Activated CD8-positive, alpha-beta memory T cell treated with anti-CD3 and anti-CD28 coated beads, Interleukin-2, amount 10 ng/mL, durations not matched to agents 7 days and 5 days (primary cell): ENCODE measurements around the gene SPECC1L. TPM values are rescaled to one million over a fixed set of nuclear protein-coding genes. Genes with fewer than 3 reads are reported as not detected.

Source experiments
- ATAC-seq: fragments of 150-1000 bp; cut with Tn5 transposase; one replicate; pipeline ENCODE4 v1.10.0; 2021; ENCODE audit warnings: moderate library complexity
- CTCF ChIA-PET: fragments of 350-600 bp; sonication (Branson Sonifier 250); formaldehyde crosslinking; loops from one replicate; lab custom pipeline; 2021; ENCODE audit warnings: antibody characterized with exemption; lab: Charles Lee
- DNase-seq: peaks from one replicate; pipeline ENCODE4 v3.0.0-alpha.2; 2020
- H3K27ac Mint-ChIP-seq: one replicate; pipeline ENCODE4 v1.8.0; 2021; ENCODE audit warnings: mild to moderate bottlenecking, mixed read lengths
- H3K27me3 Mint-ChIP-seq: one replicate; pipeline ENCODE4 v1.8.0; 2021; ENCODE audit warnings: mixed read lengths
- H3K36me3 Mint-ChIP-seq: one replicate; pipeline ENCODE4 v1.8.0; 2021; ENCODE audit warnings: mild to moderate bottlenecking, mixed read lengths
- H3K4me1 Mint-ChIP-seq: one replicate; pipeline ENCODE4 v1.8.0; 2021; ENCODE audit warnings: mixed read lengths
- H3K4me3 Mint-ChIP-seq: one replicate; pipeline ENCODE4 v1.8.0; 2021; ENCODE audit warnings: mild to moderate bottlenecking, moderate library complexity, mixed read lengths
- H3K9me3 Mint-ChIP-seq: one replicate; pipeline ENCODE4 v1.8.0; 2022; ENCODE audit warnings: low read depth, mixed read lengths
- total RNA-seq, 2 experiments: library from RNA; stranded (reverse); gene quantifications; one replicate each; pipeline ENCODE4 v1.2.3, GENCODE V29; 2021

The SPECC1L gene
- total RNA-seq, 2 experiments from 2014 or later: 55.3 to 57.4 TPM

DNA sequence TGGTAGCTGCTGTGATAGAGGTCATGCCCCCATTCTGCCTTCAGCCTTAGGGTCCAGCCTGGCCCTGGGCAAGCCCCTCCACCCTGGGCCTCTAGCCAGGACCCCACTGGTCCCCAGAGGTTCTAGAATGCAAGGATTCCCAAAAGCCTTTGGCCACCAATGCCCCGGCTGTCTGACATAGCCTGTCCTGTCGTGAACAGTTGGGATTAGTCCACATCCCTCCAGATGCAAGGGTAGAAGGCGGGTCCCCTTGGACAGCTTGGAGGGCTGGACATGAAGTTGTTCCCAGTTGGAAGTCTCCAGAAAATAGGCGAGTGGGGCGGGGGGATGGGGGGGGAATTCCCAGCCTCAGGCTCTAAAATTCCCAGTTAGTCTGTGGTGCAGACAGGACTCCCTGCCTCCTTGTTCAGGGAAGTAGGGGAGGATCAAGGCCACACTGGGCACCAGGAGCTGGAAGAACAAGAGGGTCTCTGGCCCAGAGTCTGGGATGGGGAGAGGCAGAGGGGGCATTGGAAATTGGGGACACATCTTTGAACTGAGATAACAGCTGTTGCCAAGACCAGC, 151.6 kb downstream of the SPECC1L start:
- CTCF ChIA-PET: interaction anchor here (0.7 to 8.4 kb wide), 16 partner anchors 10 to 132 kb away, joined by 3 to 102 read pairs (median 9); partner anchors contain the start of gene GUCD1
- H3K4me1 Mint-ChIP-seq: peaks cover 20% of the 10 kb centered on the region
- no peaks in the 10 kb centered on the region for H3K36me3 Mint-ChIP-seq
- no peak overlapping the region for H3K27ac Mint-ChIP-seq
- peak overlapping the region; percentile 50 for H3K4me3 Mint-ChIP-seq
- ATAC-seq (no peak), DNase-seq (no peak)
- H3K9me3 Mint-ChIP-seq: no peaks in the 10 kb centered on the region
- H3K27me3 Mint-ChIP-seq: peaks cover 10% of the 10 kb centered on the region

DNA sequence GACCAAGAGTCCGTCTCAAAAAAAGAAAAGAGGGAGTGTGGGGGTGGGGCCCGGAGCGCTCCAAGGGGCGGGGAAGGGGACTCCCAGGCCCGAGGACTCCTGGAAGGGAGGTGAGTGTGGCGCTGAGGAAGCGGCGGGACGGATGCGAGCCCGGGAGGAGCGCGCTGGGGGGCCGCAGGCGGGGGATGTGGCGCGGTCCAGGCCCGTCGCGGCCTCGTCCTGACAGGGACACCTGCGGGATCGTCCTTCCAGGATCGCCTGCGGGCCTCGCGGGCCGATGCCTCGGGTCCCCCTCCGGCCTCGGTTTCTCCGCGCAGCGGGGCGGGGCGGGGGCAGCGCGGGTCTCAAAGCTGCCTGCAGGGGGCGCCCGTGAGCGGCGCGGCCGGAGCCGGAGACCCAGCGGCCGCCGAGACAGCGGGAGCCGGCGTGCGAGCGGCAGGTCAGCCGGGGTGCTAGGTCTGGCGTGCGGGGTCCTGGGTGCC, 152.9 kb downstream of the SPECC1L start:
- DNase-seq: peak; percentile 66
- Mint-ChIP-seq H3K4me1 (peaks cover 32% of the 10 kb centered on the region), H3K4me3 (peak overlapping the region; percentile 62), H3K36me3 (peaks cover 2% of the 10 kb centered on the region), H3K9me3 (no peaks in the 10 kb centered on the region), H3K27ac (no peak overlapping the region), H3K27me3 (peaks cover 10% of the 10 kb centered on the region)
- peak; percentile 52 for ATAC-seq
- CTCF ChIA-PET: interaction anchor here (0.6 to 8.4 kb wide), 29 partner anchors 8 to 208 kb away, joined by 3 to 102 read pairs (median 4); no protein-coding TSS in a partner anchor

DNA sequence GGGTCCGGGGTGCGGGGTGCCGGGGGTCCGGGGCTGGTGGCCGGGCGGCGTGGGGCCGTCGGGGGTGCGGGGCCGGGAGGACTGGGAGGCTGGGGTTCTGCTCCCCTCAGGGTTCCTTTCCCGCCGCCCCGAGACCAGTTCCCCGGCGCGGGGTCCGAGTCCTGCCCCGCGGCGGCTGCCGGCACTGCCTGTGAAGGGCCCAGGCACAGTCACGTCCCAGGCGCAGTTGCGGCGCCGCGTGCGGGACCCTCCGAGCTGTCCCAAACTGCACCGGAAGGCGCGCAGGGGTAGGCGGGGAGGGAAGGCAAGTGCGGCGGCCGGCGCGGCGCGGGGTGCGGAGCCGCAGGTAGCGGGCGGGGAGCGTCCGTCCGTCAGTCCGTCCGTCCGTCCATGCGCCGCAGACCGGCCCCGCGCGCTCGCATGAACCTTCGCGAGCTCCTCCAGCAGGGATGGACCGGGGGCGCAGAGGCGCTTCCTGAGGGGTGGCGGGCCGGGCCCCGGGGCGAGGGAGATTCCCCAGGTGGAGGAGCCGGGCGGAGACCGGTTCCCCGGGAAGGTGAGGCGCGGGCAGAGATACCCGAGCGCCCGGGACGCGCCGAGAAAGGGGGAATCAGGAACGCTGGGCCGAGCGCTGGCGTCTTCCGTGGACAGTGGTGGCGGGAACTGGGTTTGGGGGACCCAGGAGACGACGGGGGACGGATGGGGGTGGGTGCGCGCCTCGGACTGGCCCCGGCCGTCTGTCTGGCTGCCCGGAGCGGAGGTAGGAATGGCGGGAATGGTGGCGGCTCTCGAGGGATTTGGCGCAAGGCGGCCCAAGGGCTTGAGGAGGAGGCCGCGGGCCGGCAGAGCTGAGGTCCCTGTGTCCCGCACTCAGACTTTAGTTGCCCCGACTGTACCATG, 153.6 kb downstream of the SPECC1L start:
- H3K4me3 Mint-ChIP-seq: peak overlapping the region; percentile 62
- peaks cover 2% of the 10 kb centered on the region for H3K36me3 Mint-ChIP-seq
- CTCF ChIA-PET: interaction anchor here (0.9 to 8.4 kb wide), 29 partner anchors 8 to 208 kb away, joined by 3 to 102 read pairs (median 4); no protein-coding TSS in a partner anchor
- H3K9me3 Mint-ChIP-seq: no peaks in the 10 kb centered on the region
- H3K4me1 Mint-ChIP-seq: peaks cover 39% of the 10 kb centered on the region
- peaks cover 10% of the 10 kb centered on the region for H3K27me3 Mint-ChIP-seq
- no peak overlapping the region for H3K27ac Mint-ChIP-seq
- DNase-seq (peak; percentile 63), ATAC-seq (peak; percentile 41)

DNA sequence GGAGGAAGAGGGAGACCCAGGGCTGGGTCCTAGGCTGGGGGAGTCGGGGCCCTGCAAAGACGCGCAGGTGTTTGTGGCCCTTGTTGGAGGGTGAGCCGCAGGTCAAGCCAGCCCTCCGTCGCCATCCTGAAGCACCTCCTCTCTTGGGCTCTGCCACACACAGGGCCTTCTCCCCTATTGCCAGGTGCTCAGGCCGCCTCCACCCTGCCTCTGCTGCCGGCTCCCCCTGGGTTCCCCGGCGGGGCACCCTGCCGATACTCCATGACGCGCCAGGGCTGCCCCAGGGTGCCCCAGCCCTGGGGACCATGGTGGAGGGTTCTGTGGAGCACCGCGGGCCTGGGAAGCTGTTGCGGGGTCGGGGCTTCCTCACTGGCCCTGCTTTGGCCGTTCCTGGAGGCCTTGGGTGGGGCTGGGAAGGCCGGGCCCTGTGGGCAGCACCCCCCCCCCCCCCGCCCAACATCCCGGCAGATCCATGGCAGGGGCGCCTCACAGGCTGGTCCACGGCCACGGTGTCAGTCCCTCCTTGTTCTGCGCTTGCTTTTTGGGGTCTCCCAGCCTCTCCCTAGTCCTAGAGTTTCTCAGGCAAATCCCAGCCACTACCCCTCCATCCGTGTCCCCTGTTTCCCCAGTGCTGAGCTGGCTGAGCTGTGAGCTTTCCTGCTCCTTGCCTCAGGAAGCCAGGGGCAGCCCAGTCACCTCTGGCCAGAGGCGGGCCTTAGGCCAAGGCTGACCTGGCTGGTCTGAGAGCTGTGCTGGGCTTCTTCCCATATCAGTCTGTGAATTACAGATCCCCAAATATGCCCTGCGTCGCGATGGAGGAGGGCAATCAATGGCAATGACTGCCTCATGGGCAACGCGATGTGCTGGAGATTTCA, 154.5 kb downstream of the SPECC1L start:
- ATAC-seq (no peak), DNase-seq (no peak)
- Mint-ChIP-seq H3K4me3 (peak overlapping the region; percentile 62), H3K4me1 (peaks cover 48% of the 10 kb centered on the region), H3K36me3 (peaks cover 2% of the 10 kb centered on the region), H3K9me3 (no peaks in the 10 kb centered on the region), H3K27ac (peak overlapping the region; percentile 58), H3K27me3 (peaks cover 10% of the 10 kb centered on the region)
- CTCF ChIA-PET: interaction anchor here (0.8 to 8.4 kb wide), 21 partner anchors 7 to 131 kb away, joined by 3 to 102 read pairs (median 7); partner anchors contain the start of gene SNRPD3

DNA sequence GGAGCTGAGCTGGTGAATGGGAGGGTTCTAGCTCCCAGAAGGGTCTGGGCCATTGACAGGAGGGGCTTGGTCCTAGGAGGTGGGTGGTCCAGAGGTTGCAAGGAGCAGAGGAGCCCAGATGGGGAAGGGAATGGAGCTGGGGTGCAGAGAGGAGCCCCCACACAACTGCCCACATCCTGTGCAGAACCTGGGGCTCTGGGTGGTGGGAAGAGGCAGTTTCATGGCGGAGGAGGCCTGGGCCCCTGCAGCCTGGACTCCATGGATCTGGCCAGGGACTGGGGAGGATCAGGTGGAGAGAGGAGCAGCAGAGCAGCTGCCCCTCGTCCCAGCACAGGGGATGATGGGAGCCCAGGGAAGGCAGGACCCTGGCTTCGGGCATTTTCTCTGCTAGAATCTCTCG, 155.8 kb downstream of the SPECC1L start:
- Mint-ChIP-seq H3K27ac (peak overlapping the region; percentile 58), H3K36me3 (peaks cover 2% of the 10 kb centered on the region), H3K4me1 (peaks cover 58% of the 10 kb centered on the region), H3K4me3 (peak overlapping the region; percentile 6), H3K27me3 (peaks cover 10% of the 10 kb centered on the region), H3K9me3 (no peaks in the 10 kb centered on the region)
- DNase-seq: no peak
- no peak for ATAC-seq
- CTCF ChIA-PET: interaction anchor here (0.8 to 8.4 kb wide), 6 partner anchors 10 to 130 kb away, joined by 3 to 102 read pairs (median 8); partner anchors contain the start of gene SNRPD3

DNA sequence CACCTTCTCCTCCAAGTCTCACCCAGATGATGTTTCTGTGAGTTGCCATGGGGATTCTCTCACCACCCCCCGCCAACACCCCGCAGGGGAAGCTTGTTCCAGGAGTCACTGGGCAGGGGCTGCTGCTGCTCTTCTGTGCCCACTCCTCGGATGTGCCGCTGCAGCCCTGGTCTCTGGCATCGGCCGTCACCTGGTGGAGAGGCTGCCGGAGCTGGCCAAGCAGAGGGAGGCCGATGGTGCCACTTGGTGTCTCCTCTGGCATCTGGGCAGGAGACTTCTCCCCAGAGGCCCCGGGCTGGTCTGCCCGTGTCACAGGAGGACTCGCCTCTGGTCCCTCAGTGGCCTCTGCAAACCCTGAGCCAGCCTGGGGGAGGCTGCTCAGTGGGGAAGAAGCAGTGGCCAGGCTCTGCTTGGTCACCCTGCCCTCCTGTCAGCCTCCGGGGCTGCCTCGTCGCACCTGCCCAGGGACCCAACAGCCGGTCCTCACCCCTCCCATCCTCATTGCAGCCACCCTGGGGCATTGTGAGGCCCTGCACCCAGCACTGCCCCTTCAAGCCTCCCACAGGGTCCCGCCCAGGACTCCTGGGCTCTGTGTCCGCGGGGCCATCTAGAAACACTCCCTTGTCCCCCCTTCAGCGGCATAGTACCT, 156.3 kb downstream of the SPECC1L start:
- CTCF ChIA-PET: interaction anchor here (1.1 to 8.4 kb wide), 8 partner anchors 9 to 99 kb away, joined by 3 to 102 read pairs (median 8); no protein-coding TSS in a partner anchor
- ATAC-seq (peak; percentile 0), DNase-seq (no peak)
- Mint-ChIP-seq H3K4me3 (peak overlapping the region; percentile 79), H3K36me3 (peaks cover 2% of the 10 kb centered on the region), H3K27ac (peak overlapping the region; percentile 92), H3K27me3 (peaks cover 10% of the 10 kb centered on the region), H3K4me1 (peaks cover 62% of the 10 kb centered on the region), H3K9me3 (no peaks in the 10 kb centered on the region)

DNA sequence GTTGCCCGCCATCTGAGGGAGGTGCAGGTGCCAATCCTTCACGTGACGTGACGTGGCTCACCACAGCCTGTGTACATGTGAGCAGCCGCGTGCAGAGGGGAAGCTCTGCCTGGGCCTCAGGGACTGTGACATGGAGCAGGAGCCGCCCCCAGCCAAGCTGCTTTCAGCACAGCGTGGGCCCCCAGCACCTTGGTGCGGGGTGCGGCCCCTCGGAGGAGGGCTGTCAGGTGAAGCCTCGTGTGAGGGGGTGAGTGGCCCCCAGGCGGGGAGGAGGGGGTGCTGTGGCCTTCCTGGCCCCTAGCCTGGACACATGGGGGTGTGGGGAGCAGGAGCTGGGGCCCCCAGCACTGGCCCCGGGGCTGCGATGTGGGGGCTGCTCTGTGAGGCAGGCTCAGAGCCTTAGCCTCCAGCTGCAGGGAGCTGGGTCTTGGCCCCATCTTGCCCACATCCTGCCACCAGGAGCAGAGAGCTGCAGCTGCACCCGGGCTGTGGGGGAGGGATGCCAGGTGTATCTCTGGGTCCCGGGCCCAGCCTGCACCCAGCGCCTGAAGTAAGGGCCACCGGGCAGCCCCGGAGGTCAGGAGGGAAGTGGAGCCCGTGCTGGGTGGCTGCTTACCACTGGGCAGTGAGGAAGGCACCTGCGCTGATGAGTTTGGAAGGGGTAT, 157.0 kb downstream of the SPECC1L start, which contains the start of gene ADORA2A:
TSS of gene ADORA2A (plus strand) at position 100 of the 665 bp plus-strand sequence. CDS start 5,806 bp downstream, outside the sequence.
- CTCF ChIA-PET: interaction anchor here (0.9 to 8.4 kb wide), 11 partner anchors 8 to 100 kb away, joined by 3 to 102 read pairs (median 4); no protein-coding TSS in a partner anchor
- Mint-ChIP-seq H3K4me1 (peaks cover 68% of the 10 kb centered on the region), H3K4me3 (peak within 1 kb of the TSS; percentile 79), H3K36me3 (peaks cover 2% of the 10 kb centered on the region), H3K27ac (peak within 1 kb of the TSS; percentile 92), H3K27me3 (peaks cover 4% of the 10 kb centered on the region), H3K9me3 (no peaks in the 10 kb centered on the region)
- peak; percentile 92 for DNase-seq
- peak; percentile 72 for ATAC-seq

DNA sequence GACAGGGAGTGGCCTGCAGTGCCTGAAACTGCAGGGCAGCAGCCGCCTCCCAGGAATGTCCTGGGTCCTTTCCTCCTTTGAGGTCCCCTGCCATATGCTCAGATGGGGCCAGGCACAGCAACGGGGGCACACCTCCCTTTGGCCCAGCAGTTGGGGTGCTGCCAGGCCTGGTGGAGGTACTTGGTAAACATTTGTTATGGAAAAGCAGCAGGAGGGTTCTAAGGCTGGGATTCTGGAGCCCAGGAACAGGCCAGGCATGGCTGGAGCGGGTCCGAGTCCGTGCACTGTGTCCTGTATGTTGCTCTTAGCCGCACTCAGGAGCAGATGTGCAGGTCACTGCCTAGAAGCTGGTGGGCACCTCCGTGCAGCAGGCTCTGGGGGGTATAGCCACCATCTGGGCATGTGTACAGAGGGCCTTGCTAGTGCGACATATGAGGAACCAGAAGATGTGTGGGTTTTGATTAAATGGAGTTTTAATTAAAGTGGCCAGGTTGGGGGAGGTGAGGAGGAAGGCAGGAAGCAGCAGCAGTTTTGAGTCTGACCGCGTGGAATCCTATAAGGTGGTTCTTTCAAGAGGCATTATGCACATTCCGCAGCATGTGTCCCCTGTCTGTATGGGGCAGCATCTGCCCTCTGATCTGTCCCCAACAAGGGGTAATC, 158.2 kb downstream of the SPECC1L start:
- Mint-ChIP-seq H3K9me3 (no peaks in the 10 kb centered on the region), H3K27ac (peak overlapping the region; percentile 92), H3K4me3 (peak overlapping the region; percentile 79), H3K4me1 (peaks cover 79% of the 10 kb centered on the region), H3K27me3 (peaks cover 3% of the 10 kb centered on the region), H3K36me3 (peaks cover 2% of the 10 kb centered on the region)
- CTCF ChIA-PET: interaction anchor here (1.0 to 8.4 kb wide), 4 partner anchors 10 to 98 kb away, joined by 3 to 72 read pairs (median 8); no protein-coding TSS in a partner anchor
- no peak for DNase-seq
- peak; percentile 1 for ATAC-seq

DNA sequence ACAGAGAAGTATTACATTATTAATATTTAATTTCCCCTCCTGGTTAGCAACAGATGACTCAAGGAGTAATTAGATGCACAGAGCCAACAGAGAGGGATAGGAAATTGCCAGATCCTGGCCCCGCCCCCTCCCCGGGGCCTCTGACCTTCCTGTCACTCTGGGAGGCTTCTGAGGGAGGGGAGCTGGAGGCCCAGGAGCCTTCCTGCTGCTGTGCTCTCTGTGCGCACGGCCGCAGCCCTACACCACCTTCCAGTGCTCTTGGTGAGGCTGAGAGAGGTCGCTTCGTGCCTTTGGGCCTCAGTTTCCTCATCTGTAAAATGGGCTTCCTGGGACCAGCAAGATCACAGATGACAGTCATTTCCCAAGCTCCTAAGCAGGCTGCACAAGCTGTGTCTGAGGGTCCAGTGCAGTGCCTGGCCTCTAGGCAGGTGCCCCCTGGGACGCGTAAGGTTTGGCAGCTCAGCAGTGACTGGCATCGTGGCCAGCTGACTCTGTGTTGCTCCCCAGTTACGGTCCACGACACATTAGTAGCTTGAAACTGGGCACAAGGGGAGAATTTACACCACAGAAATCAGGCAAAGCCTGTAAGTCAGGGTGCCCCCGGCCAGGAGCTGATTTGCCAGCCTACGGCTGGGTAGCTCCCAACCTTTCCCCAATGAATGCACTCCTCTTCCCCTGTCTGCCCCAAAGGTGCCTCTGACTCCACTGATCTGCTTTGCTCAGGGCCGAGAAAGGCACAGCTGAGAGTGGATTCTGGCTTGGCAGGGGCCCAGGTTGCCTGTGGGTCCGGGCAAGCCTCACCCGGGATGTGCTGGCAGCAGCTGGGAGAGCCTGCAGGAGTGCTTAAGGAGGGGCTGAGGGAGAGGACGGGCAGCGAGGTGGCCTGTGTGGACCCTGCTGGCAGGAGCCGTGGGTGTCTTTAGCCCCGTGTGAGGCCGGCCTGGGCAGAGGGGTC, 159.1 kb downstream of the SPECC1L start:
- ATAC-seq: peak; percentile 15
- DNase-seq: peak; percentile 82
- H3K9me3 Mint-ChIP-seq: no peaks in the 10 kb centered on the region
- H3K36me3 Mint-ChIP-seq: peaks cover 3% of the 10 kb centered on the region
- peak overlapping the region; percentile 92 for H3K27ac Mint-ChIP-seq
- peaks cover 87% of the 10 kb centered on the region for H3K4me1 Mint-ChIP-seq
- peaks cover 4% of the 10 kb centered on the region for H3K27me3 Mint-ChIP-seq
- CTCF ChIA-PET: interaction anchor here (3.1 to 8.4 kb wide), 2 partner anchors 9 to 73 kb away, joined by 11 to 72 read pairs; no protein-coding TSS in a partner anchor
- H3K4me3 Mint-ChIP-seq: peak overlapping the region; percentile 79
